NCI-H526 treated with DMSO at 0.1 percent for 48 hours (cell line): Measurements from ENCODE around the gene USP31.

Experiments
- DNase-seq: peaks from one replicate; lab custom pipeline; 2025; lab: John Stamatoyannopoulos, UW

Gene USP31

GRCh38 chr16:23015580-23015979, 133.7 kb downstream of the USP31 start:
- no peak for DNase-seq

- no peak for DNase-seq
Observed at GRCh38 chr16:23014592-23014991, 134.7 kb downstream of the USP31 start.
